T47D (cell line): ENCODE measurements around the gene C22orf23.
"Not testable (repeated sequence)": the region's sequence is repeated elsewhere in the genome, so short reads cannot be mapped to it uniquely, and the experiment has no call there.

ENCODE experiments used
- DNase-seq, 2 experiments: peaks; one replicate each; pipeline versions ENCODE4 v3.0.0 to v3.0.0-alpha.2; 2011 to 2012; ENCODE audit warnings: low read depth in 1 of 2, low spot score in 1 of 2
- JUND ChIP-seq: IDR thresholded peaks from 2 replicates; pipeline ENCODE4 v1.6.1; 2012; ENCODE audit warnings: low read depth
- in situ Hi-C: cut with HindIII; loops from 2 replicates; pipeline ENCODE4 v1.10.0; 2016; ENCODE audit warnings: low sequenced_read_pairs, low pct_unique_long_range_greater_than_20kb

Gene C22orf23

DNA sequence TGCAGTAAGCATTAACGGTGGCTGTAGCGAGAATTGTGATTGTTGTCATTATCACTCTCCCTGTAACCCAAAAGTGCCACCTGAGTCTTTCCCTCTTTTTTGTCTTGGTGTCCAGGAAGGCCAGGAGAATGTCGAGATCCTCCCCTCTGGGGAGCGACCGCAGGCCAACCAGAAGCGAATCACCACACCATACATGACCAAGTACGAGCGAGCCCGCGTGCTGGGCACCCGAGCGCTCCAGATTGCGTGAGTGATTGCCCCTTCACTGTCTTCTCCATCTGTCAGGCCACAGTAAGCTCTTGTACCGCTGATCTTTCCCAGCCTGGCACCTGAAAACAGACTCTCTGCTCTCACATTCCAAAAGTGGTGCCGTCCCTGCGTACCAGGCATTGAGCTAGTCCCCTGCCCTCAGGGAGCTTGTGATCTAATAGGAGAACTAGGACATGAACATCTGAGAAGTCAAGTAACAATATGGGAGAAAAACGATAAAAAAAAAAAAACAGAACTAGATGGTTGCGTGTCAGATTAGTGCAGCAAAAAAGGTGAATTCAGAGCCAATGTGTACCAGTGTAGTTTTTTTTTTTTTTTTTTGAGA lies 5.9 kb upstream of the C22orf23 start:
- TF ChIP-seq JUND: no peak
- DNase-seq: no peak
- in situ Hi-C loops: no loop called here

DNA sequence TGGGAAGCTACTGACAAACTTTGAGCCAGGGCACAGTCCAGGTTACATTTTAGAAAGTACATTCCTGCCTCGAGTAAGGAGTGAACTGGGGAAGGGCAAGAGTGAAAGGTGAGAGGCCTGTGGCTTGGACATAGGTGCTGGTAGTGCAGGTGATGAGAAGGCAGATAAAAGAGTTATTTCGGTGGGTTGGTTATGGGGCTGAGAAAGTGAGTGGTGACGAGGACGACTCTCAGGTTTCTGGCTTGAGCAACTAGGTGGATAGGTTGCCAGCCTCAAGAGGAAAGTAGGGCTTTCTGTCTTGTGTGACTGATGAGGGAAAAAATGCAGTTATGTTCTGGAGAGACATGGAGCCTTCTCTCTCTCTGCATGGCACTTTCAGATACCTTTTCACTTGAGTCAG lies 3.8 kb upstream of the C22orf23 start:
- in situ Hi-C loops: no loop called here
- TF ChIP-seq JUND: no peak
- DNase-seq: no peak

DNA sequence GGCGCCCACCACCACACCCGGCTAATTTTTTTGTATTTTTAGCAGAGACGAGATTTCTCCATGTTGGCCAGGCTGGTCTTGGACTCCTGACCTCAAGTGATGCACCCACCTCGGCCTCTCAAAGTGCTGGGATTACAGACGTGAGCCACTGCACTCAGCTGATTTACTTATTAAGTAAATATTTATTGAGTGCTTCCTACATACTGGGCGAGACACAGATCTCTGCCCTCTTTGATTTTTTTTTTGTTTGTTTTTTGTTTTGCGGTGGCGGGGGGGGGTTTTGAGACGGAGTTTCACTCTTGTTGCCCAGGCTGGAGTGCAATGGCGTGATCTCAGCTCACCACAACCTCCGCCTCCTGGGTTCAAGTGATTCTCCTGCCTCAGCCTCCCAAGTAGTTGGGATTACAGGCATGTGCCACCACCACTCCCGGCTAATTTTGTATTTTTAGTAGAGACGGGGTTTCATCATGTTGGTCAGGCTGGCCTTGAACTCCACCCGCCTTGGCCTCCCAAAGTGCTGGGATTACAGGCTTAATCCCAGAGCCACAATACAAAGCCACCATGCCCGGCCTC lies 2.5 kb upstream of the C22orf23 start:
- in situ Hi-C loops, DNase-seq: not testable (repeated sequence)

DNA sequence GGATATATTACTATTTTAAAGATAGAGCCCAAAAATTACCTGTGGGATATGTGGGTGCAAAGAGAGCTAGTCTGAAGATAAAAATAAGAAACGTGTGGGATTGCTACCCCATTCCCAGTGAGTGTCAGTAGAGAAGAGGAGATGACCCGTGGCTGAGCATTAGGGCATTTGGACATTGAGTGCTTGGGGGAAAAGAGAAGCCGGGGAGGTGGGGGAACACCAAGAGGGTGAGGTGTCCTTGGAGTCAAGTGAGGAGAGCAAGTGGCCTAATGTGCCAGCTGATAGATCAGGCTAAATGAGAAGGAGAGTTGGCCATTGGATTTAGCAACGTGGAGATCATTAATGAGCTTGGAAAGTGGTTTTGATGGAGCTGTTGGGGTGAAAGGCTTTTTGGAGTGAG lies 1.3 kb upstream of the C22orf23 start:
- in situ Hi-C loops: no loop called here
- TF ChIP-seq JUND: no peak
- no peak for DNase-seq

DNA sequence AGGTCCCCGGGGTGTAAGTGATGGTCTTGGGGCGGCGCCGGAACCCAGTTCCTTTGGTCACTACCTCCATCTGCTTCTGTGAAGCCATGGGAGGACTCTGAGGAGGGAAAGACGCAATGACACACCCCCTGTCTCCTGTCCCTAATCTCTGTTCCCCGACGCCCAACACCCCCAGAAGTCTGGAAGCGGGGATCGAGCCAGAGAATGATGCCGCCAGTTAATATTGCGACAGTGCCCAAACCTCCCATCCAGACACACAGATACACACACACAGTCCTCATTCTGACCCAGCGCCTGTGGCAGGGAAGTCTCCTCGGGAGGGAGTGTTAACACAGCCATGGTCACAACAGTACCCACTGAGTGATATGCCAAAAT lies 352 bp downstream of the C22orf23 start:
- no peak for DNase-seq
- no peak for TF ChIP-seq JUND
- in situ Hi-C loops: no loop called here

DNA sequence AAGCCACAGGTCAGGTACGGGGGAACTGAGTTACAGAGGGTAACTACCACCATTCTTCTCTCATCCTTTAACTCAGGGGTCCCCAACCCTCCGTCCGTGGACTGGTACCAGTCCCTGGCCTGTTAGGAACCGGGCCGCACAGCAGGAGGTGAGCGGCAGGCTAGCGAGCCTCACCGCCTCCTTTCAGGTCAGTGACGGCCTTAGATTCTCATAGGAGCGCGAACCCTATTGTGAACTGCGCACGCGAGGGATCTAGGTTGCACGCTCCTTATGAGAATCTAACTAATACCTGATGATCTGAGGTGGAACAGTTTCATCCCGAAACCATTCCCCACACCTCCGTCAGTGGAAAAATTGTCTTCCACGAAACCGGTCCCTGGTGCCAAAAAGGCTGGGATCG lies 772 bp downstream of the C22orf23 start:
- in situ Hi-C loops: not testable (repeated sequence)

DNA sequence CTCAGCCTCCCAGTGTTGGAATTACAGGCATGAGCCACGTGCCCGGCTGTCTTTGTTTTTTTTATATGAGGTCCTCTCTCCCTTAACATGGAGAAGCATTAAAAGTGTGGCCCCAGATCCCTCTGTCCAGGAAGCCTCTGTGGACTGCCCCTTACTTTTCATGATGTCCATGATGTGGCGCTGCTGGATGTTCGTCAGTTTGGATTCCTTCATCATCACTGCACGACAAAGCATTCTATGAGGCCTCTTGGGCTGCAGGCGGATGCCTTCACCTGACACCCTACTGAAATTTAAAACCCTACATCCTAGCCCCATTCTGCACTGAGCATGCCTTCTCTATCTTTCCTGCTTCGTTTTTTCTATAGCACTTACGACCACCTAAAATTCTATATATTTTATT lies 2.1 kb downstream of the C22orf23 start:
- TF ChIP-seq JUND: no peak
- in situ Hi-C loops: no loop called here
- peak in 1 of 2 experiments; percentile 17 for DNase-seq

More for the DNA sequence above, 772 bp downstream of the C22orf23 start:
- DNase-seq: not testable (repeated sequence)

DNA sequence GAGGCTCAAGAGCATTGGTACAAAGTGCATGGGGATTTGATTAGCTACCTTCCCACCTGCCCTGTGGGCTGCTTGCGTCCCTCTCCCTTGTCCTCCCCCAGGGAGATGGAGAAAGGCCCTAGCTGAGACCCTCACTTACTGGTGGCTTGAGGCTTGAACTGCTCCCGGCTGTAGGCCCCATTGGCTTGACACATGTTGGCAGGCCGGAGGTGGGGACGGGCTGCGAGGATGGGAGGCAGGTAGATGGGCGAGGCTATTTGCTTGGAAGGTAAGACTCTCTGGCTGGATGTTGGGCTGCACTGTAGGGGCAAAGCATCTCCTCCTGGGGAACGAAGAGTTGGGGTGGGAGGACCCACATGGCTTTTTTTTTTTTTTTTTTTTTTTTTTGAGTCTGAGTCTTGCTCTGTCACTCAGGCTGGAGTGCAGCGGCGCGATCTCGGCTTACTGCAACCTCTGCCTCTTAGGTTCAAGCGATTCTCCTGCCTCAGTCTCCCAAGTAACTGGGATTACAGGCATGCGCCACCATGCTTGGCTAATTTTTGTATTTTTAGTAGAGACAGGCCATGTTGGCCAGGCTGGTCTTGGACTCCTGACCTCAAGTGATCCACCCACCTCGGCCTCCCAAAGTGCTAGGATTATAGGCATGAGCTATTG lies 6.1 kb downstream of the C22orf23 start:
- DNase-seq, in situ Hi-C loops: not testable (repeated sequence)

DNA sequence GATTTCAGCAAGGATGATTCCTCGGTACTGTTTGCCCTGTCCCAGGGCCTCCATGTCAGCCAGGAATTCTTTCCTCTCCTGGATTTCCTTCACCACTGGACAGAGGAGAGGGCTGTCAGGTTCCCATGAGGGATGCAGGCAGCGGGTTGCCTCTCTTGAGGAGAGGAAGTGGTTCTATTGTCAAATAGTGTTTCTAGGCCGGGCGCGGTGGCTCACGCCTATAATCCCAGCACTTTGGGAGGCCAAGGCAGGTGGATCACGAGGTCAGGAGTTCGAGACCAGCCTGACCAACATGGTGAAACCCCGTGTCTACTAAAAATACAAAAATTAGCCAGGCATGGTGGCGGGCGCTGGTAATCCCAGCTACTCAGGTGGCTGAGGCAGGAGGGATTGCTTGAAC lies 9.0 kb downstream of the C22orf23 start:
- DNase-seq, in situ Hi-C loops: not testable (repeated sequence)

DNA sequence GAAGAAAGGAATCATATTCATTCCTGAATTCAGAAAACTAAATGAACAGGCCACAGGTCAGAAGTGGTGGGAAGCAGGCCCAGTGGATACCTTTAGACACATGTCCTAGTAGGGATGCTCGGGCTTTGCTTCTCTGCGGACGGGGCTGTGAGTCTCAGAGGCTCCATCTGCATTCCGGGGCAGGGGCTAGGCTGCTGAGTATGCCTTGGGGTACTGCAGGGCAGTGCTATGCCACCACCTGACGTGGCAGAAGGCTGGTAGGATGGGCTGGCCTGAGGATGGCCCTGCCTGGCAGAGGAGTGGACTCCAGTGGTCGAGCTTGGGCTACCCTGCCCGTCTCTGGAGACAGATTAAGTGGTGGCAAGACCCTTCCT lies 9.6 kb downstream of the C22orf23 start:
- in situ Hi-C loops: no loop called here
- no peak for TF ChIP-seq JUND
- DNase-seq: no peak

DNA sequence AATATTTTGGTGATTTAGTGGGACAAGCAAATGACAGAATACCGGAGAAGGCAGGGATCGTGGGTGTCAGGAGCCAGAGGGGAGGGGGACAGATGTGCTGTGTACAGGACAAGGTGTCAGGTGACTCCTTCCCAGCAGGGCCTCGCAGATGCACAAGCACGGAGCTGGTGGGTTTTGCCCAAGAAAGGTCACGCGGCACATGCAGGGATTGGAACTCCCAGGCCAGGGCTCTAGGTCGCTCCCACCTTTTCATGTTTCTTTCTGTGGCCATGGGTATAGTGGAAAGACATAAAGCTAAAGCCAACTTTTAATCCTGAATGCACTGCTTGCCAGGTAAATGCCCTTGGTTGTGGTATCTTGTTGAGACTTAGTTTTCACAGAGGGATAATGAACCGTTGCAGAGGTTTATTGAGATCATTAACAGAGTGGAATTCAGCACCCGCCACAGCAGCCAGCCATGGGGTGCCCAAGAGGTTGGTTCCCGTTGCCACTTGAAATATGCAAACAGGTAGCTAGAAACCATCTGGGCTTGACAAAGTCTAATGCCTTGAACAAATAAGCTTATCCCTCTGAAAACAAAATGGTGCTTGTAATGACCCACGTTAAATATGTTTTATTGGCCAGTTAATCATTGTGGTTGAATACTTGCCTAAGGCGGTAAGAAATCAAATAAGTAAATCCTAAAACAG lies 10.1 kb downstream of the C22orf23 start:
- no peak for TF ChIP-seq JUND
- peak in 1 of 2 experiments; percentile 60 for DNase-seq
- in situ Hi-C loops: no loop called here

DNA sequence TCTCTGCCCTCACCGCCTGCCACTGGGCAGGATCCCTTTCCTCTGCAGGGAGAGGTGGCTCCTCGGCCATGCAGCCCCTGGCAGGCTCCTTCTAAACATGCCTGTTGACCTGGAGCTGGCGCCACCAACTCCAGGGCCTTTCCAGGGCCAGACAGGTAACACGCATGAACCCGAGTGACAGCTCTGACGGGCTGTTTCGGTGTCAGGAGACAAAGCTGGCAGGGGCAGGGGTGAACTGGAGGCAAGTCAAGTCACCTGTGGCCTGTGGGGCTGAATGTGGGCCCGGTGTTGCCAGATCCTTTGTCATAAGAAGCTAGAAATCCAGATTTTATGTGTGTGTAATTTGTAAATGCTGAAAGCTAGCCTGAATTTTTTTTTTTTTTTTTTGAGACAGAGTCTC lies 11.3 kb downstream of the C22orf23 start:
- TF ChIP-seq JUND: no peak
- in situ Hi-C loops: no loop called here
- DNase-seq: no peak

DNA sequence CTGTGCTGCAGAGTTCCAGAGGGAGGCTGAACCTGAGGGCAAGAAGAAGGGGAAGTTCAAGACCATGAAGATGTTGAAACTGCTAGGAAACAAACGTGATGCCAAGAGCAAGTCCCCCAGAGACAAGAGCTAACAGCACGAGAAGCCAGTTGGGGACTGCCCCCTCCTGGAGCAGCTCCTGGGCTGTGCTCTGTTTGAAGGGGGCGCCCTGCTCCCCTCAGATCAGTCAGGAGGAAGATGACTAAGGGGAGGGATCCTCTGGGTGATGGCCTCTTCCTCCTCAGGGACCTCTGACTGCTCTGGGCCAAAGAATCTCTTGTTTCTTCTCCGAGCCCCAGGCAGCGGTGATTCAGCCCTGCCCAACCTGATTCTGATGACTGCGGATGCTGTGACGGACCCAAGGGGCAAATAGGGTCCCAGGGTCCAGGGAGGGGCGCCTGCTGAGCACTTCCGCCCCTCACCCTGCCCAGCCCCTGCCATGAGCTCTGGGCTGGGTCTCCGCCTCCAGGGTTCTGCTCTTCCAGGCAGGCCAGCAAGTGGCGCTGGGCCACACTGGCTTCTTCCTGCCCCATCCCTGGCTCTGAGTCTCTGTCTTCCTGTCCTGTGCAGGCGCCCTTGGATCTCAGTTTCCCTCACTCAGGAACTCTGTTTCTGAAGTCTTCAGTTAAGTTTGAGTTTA lies 12.6 kb downstream of the C22orf23 start:
- in situ Hi-C loops: no loop called here
- no peak for DNase-seq
- TF ChIP-seq JUND: no peak
